ENCODE data around the gene FBXO46. TPM values are rescaled to one million over a fixed set of nuclear protein-coding genes. Genes with fewer than 3 reads are reported as not detected.

Gene FBXO46
- total RNA-seq, 2 experiments from 2014 or later: 17.2 to 17.5 TPM

DNA sequence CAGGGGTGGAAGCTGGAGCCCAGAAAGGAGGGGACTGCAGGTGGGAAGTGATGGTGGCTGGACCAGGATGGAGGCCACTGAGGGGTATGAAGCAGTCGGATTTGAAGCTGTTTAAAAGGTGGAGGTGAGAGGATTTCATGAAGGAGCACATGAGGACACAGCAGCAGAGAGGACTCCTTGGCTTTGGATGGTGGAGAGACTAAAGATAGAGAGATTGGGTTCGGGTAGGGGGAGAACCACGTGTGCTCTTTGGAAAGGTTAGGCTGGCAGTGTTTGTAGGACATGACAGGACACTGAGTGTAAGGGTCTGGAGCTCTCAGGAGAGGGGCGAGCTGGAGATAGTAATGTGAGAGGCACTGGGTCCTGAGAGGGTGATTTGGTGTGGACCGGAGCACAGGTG lies 47.8 kb downstream of the FBXO46 start:
- Histone ChIP-seq H3K27me3 (ENCODE audit: control insufficient read depth in 1 of 2, insufficient read depth in 2 of 2, low read length in 2 of 2) (no peaks in the 10 kb centered on the region), H3K4me1 (ENCODE audit: insufficient read depth, low read length) (peaks cover 16% of the 10 kb centered on the region), H3K36me3 (ENCODE audit: insufficient read depth, low read length) (peaks cover 42% of the 10 kb centered on the region), H3K9me3 (ENCODE audit: control insufficient read depth in 1 of 2, insufficient read depth in 1 of 2, low read length in 2 of 2) (no peaks in the 10 kb centered on the region), H3K27ac (ENCODE audit: low read depth in 1 of 2, low read length in 2 of 2) (no peak overlapping the region), H3K4me3 (ENCODE audit: low read length) (no peak overlapping the region)
- intact Hi-C loops (cut with DNase I, micrococcal nuclease): loop anchor here in 1 of 2 experiments (5.0 kb wide), 1 partner anchor 161 kb away; no protein-coding TSS in a partner anchor
- DNase-seq (no peak), ATAC-seq (ENCODE audit: poor library complexity) (no peak)
- CTCF ChIA-PET: interaction anchor here (1.2 to 6.0 kb wide), 2 partner anchors 10 to 40 kb away, joined by 5 to 35 read pairs; partner anchors contain the start of gene QPCTL
- peaks cover 9% of the 10 kb centered on the region for H3K4me1 Mint-ChIP-seq (ENCODE audit: low read depth)
- H3K27me3 Mint-ChIP-seq: no peaks in the 10 kb centered on the region
- no peaks in the 10 kb centered on the region for H3K9me3 Mint-ChIP-seq
- H3K27ac Mint-ChIP-seq: no peak overlapping the region
- POLR2A ChIA-PET: interaction anchor here (2.2 kb wide), 1 partner anchor 9 kb away, joined by 17 read pairs; the partner anchor contains the start of genes QPCTL and SNRPD2
- TF ChIP-seq, protein P1, sequence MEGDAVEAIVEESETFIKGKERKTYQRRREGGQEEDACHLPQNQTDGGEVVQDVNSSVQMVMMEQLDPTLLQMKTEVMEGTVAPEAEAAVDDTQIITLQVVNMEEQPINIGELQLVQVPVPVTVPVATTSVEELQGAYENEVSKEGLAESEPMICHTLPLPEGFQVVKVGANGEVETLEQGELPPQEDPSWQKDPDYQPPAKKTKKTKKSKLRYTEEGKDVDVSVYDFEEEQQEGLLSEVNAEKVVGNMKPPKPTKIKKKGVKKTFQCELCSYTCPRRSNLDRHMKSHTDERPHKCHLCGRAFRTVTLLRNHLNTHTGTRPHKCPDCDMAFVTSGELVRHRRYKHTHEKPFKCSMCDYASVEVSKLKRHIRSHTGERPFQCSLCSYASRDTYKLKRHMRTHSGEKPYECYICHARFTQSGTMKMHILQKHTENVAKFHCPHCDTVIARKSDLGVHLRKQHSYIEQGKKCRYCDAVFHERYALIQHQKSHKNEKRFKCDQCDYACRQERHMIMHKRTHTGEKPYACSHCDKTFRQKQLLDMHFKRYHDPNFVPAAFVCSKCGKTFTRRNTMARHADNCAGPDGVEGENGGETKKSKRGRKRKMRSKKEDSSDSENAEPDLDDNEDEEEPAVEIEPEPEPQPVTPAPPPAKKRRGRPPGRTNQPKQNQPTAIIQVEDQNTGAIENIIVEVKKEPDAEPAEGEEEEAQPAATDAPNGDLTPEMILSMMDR (IDR thresholded peaks at IDR 0.05): no peak
- H3K4me3 Mint-ChIP-seq: no peak overlapping the region
- H3K36me3 Mint-ChIP-seq (ENCODE audit: low read depth): peaks cover 40% of the 10 kb centered on the region

DNA sequence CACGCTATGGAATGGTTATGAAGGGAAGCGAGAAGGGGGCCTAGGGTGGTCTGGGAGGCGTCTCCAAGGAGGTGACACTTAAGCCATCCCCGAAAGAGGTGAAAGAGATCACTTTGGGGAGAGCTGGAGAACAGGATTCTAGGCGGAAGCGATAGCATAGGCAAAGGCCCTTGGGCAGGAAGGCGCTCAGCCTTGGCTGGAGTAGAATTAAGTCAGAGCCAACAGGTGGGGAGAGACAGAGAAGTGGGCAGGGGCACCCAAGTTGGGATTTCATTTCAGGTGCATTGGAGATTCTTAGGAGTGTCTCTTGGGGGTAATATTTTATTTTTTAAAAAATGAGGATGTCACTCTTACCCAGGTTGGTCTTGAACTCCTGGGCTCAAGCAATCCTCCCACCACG lies 48.6 kb downstream of the FBXO46 start:
- no peaks in the 10 kb centered on the region for H3K27me3 Mint-ChIP-seq
- H3K27ac Mint-ChIP-seq: no peak overlapping the region
- POLR2A ChIA-PET: interaction anchor here (0.5 to 2.2 kb wide), 4 partner anchors 9 to 220 kb away, joined by 3 to 17 read pairs (median 4); partner anchors contain the start of genes FBXO46, MYPOP, QPCTL and SNRPD2

DNA sequence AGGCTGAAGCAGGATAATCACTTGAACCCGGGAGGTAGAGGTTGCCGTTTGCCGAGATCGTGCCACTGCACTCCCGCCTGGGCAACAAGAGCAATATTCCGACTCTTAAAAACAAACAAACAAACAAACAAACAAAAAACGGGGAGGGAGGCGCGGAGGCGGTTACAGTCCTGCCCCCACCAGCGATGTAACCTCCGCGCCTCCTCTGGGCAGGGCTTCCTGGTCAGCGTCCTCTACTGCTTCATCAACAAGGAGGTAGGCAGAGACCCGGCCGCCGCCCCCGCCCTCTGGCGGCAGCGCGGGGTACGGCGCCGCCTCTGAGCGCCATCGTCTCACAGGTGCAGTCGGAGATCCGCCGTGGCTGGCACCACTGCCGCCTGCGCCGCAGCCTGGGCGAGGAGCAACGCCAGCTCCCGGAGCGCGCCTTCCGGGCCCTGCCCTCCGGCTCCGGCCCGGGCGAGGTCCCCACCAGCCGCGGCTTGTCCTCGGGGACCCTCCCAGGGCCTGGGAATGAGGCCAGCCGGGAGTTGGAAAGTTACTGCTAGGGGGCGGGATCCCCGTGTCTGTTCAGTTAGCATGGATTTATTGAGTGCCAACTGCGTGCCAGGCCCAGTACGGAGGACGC lies 49.2 kb downstream of the FBXO46 start:
- CTCF ChIA-PET: interaction anchor here (0.6 to 6.0 kb wide), 7 partner anchors 9 to 242 kb away, joined by 3 to 35 read pairs (median 5); partner anchors contain the start of genes QPCTL and SNRPD2
- peaks cover 21% of the 10 kb centered on the region for H3K4me1 Mint-ChIP-seq (ENCODE audit: low read depth)
- H3K27ac ChIP-seq (ENCODE audit: low read depth in 1 of 2, low read length in 2 of 2): no peak overlapping the region
- H3K9me3 Mint-ChIP-seq: no peaks in the 10 kb centered on the region
- DNase-seq: peak; percentile 69 to 92 (median 84)
- peaks cover 27% of the 10 kb centered on the region for H3K36me3 Mint-ChIP-seq (ENCODE audit: low read depth)
- no peaks in the 10 kb centered on the region for H3K27me3 ChIP-seq (ENCODE audit: control insufficient read depth in 1 of 2, insufficient read depth in 2 of 2, low read length in 2 of 2)
- no peak overlapping the region for H3K27ac Mint-ChIP-seq
- peak overlapping the region; percentile 47 for H3K4me3 ChIP-seq (ENCODE audit: low read length)
- no peaks in the 10 kb centered on the region for H3K9me3 ChIP-seq (ENCODE audit: control insufficient read depth in 1 of 2, insufficient read depth in 1 of 2, low read length in 2 of 2)
- peaks cover 29% of the 10 kb centered on the region for H3K4me1 ChIP-seq (ENCODE audit: insufficient read depth, low read length)
- intact Hi-C loops (cut with DNase I, micrococcal nuclease): loop anchor here in 1 of 2 experiments (5.0 kb wide), 1 partner anchor 159 kb away; no protein-coding TSS in a partner anchor
- H3K36me3 ChIP-seq (ENCODE audit: insufficient read depth, low read length): peaks cover 29% of the 10 kb centered on the region
- TF ChIP-seq, protein P1 (IDR thresholded peaks at IDR 0.05): peak; percentile 97
- ATAC-seq (ENCODE audit: poor library complexity): peak; percentile 77
- no peaks in the 10 kb centered on the region for H3K27me3 Mint-ChIP-seq
- POLR2A ChIA-PET: interaction anchor here (0.9 to 2.2 kb wide), 4 partner anchors 9 to 221 kb away, joined by 3 to 17 read pairs (median 4); partner anchors contain the start of genes MYPOP, QPCTL and SNRPD2
- H3K4me3 Mint-ChIP-seq: peak overlapping the region; percentile 82

More for the DNA sequence above, 48.6 kb downstream of the FBXO46 start:
- peaks cover 16% of the 10 kb centered on the region for H3K4me1 Mint-ChIP-seq (ENCODE audit: low read depth)
- H3K4me3 Mint-ChIP-seq: no peak overlapping the region
- Histone ChIP-seq H3K27ac (ENCODE audit: low read depth in 1 of 2, low read length in 2 of 2) (no peak overlapping the region), H3K27me3 (ENCODE audit: control insufficient read depth in 1 of 2, insufficient read depth in 2 of 2, low read length in 2 of 2) (no peaks in the 10 kb centered on the region), H3K36me3 (ENCODE audit: insufficient read depth, low read length) (peaks cover 34% of the 10 kb centered on the region), H3K9me3 (ENCODE audit: control insufficient read depth in 1 of 2, insufficient read depth in 1 of 2, low read length in 2 of 2) (no peaks in the 10 kb centered on the region), H3K4me1 (ENCODE audit: insufficient read depth, low read length) (peaks cover 24% of the 10 kb centered on the region), H3K4me3 (ENCODE audit: low read length) (no peak overlapping the region)
- intact Hi-C loops (cut with DNase I, micrococcal nuclease): loop anchor here in 1 of 2 experiments (5.0 kb wide), 1 partner anchor 160 kb away; no protein-coding TSS in a partner anchor
- no peaks in the 10 kb centered on the region for H3K9me3 Mint-ChIP-seq
- ATAC-seq (ENCODE audit: poor library complexity) (no peak), DNase-seq (no peak)
- TF ChIP-seq, protein P1 (IDR thresholded peaks at IDR 0.05): no peak
- CTCF ChIA-PET: interaction anchor here (0.6 to 6.0 kb wide), 6 partner anchors 8 to 39 kb away, joined by 3 to 35 read pairs (median 4); partner anchors contain the start of genes QPCTL and SNRPD2
- H3K36me3 Mint-ChIP-seq (ENCODE audit: low read depth): peaks cover 33% of the 10 kb centered on the region

Measured in CD4-positive, alpha-beta T cell (primary cell).